HG02840 (cell line): ENCODE data around the gene SLC16A9.

Experiments used
- ATAC-seq: cut with Tn5 transposase; IDR thresholded peaks from one replicate; pipeline ENCODE4 v1.9.1; 2021; ENCODE audit warnings: mild to moderate bottlenecking, moderate library complexity, moderate number of reproducible peaks; ENCODE audit not compliant: unreplicated experiment, low FRiP score

Gene SLC16A9

DNA sequence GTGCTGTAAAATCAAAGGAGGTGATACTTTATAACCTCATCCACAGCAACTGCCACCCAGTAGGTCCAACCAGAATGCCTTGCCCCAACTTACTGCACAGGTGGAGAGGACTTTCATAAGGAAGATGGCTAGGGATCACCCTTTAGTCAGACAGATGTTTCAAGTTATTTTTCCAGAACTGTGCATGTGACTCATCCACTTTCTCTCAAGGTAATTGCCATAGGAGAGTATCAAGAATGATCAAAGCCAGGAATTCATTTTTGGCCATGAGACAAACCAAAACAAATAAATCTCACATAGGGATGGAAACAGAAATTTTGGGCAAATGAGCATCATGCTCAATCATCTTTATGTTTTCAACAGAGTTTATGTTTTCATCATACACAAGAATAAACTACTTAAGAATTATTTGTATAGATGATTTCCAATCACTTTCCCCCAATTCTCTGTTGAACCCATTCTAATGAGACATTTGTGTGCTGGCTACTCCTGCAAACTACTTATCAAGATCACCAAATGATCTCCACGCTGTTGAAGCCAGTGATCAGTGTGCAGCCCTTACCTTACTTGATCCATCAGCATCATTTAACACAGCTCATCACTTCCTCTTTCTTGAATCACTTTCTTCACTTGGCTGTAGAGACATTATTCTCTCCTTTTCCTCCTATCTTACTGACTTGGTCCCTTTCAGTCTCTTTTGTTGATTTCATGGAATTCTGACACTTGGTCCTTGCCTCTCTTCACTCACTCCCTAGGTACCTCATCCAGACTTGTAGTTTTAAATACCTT lies 74.0 kb downstream of the SLC16A9 start:
- no peak for ATAC-seq

DNA sequence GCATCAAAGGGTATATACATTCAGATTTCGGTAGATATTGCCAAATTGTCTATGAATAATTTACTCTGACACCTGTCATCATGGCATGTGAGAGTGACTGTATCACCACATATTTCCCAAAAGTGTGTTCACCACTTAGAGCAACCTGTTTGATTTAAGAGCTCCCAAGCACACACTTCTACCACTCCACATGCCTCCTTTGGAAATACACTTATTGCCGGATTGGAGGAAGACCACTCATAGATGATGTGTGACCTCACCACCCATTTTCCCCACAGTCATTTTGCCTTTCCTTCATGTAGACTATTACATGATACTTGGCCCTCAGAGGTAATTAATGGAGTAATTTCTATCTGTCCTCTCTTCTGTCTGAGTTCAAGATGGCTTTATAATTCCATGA lies 75.5 kb downstream of the SLC16A9 start:
- no peak for ATAC-seq

DNA sequence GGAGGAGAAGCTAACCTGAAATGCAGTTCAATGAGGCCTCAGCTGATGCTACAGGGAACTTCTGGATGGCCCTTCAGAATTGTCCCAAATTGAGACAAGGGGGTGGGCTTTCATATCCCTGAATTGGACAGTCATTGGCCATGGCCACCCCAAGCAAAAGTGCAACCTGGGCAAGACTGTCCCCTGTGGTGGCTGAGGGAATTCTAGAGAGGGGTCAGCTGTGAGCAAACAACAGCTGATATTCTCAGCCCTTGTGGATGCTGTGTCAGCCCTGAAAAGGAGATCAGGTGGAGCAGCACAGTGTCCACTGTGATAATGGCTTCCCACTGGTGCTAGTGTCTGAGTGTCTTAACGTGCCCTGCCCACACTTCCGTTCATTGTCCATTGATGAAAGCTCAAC lies 76.6 kb downstream of the SLC16A9 start:
- no peak for ATAC-seq

- ATAC-seq, result no peak
These were observed 77.5 kb downstream of the SLC16A9 start for GRCh38 chr10:59631882-59632807.

- ATAC-seq, result no peak
These were observed 78.4 kb downstream of the SLC16A9 start for GRCh38 chr10:59631237-59631636.

DNA sequence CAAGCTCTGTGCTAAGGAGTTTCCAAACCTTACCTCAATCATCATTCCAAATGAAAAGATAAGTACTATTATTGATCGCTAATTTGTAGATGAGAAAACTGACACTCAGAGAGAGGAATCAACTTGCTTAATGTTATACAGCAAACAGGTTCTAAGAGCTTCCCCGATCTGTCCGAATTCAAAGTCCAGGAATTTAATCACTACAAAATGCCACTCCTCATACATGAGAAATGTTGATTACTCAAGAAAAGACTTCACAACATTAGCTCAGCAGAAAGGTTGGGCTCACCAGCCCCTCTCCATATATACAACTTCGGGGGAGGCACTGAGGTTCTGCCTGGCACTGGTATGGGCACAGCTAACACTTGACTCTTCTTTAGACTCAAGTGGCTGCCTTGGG lies 80.7 kb downstream of the SLC16A9 start:
- no peak for ATAC-seq

GRCh38 chr10:59628456-59628855 lies 81.2 kb downstream of the SLC16A9 start:
- ATAC-seq, result no peak

DNA sequence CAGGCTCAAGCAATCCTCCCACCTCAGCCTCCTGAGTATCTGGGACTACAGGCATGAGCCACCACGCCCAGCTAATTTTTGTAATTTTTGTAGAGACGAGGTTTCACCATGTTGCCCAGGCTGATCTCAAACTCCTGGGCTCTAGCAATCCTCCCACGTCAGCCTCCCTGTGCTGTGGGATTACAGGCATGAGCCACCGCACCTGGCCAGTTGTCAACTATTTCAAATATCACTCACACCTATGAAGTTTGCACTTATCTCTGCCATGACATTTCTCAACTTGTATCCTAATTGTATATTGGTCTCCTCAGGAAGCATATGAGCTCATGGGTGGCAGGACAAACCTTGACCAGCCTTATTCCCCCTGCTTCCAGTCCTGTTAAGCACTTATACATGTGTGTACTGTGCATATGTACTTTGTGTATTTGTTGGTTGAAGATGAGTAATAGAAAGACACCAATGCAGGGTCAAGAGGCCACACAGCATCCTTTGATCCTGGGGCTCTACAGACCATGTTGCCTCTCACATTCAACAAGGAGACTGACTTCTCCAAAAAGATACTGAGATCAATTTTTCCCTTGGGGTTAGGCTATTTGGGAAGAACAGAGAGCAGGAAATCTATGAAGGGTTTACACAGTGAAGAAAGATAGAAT lies 82.2 kb downstream of the SLC16A9 start:
- ATAC-seq, result no peak

DNA sequence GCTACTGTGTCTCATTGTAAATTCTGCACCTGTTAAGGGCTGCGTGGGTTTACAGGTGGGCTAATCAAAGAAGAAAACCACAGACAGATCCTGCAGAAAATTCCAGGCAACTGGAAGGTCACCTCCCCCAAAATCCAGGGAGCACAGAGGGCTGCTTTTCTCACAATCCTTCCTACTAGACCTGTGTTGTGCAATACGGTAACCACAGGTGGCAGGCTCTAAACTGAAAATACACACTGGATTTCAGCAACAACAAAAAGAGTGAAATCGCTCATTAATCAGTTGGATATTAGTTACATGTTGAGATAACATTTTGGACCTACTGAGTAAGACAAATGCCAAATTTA lies 83.2 kb downstream of the SLC16A9 start:
- ATAC-seq, result no peak

GRCh38 chr10:59625721-59626522 lies 83.7 kb downstream of the SLC16A9 start:
- peak; percentile 86 for ATAC-seq

- no peak for ATAC-seq
These were observed 84.7 kb downstream of the SLC16A9 start for GRCh38 chr10:59624951-59625350.

DNA sequence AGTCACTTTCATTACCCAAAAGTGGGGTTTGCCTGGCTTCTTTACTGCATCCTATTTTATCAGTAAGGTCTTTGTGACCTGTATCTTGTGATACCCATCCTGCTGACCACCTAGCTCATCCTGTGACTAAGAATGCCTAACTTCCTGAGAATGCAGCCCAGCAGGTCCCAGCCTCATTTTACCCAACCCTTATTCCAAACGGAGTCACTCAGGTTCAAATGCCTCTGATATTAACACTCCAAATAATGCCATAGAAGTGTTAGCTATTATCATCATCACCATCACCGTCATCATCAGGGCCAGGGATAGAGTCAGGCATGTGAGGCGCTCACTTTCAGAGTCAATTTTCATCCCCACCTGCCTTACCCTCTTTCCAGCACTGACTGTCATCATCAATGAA lies 85.5 kb downstream of the SLC16A9 start:
- no peak for ATAC-seq

DNA sequence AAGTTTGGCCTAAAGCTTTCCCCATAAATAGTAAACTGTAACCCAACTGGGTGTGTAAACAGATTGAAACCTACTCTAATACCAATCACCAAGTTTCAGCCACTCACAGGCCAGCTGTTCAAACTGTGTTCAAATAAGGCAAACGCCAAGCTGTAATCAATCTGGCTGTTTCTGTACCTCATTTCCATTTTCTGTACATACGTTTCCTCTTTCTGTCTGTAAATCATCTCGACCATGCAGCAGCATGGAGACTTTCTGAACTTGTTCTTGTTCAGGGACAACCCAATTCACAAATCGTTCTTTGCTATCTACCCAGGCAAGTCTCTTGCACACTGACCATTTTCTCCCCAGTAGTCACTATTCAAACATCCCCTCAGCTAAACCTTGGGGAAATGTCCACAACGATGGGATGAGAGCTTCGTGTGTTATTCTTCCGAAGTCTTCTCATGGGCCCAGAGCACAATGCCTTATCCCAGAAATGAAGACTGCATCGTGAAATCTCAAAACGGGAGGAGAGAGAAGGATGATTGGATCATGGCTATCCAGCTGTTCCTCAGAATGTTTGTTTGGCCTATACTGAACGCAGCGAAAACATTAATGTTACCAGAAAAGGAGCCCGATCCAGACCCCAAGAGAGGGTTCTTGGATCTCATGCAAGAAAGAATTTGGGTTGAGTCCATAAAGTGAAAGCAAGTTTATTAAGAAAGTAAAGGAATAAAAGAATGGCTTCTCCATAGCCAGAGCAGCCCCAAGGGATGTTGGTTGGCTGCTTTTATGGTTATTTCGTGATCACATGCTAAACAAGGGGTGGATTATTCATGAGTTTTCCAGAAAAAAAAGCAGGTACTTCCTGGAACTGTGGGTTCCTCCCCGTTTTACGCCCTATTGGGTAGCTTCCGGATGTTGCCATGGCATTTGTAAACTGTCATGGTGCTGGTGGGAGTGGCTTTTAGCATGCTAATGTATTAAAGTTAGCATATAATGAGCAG lies 86.2 kb downstream of the SLC16A9 start:
- no peak for ATAC-seq

DNA sequence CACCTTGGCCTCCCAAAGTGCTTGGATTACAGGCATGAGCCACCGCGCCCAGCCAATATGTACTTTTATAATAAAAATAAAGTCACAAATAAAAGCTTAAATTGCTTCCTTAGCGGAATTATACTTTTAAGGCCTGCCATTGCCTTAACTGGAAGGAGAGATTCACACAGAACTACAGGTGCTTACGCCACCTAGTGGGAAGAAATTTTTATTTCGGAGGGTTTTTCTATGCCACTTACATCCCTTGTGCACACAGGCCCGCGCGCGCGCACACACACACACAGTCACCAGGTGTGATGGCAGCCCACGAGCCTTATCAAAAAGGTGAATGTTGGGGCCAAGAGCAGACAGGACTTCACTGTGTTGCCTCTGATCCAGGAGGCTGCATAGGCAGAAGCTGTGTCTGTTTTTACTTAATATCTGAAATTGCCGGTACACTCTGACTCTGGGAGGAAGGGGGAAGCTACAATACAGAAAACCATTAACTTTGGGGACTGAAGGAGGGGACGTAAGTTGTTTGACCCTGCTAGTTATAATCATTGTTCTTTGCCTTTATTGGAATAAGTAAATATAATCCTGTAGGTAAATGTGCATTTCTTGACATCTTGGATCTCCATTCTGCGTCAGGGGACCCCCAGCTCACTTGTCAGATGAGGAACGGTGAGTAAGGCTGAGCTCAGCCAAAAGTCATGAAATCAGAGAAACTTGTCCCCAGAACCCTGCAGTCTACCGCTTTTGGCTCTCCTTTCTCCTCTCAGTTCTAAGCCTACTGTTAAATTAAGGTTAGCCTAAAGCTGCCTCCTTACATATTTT lies 87.1 kb downstream of the SLC16A9 start:
- ATAC-seq, result no peak

- ATAC-seq, result no peak
These were observed 87.9 kb downstream of the SLC16A9 start for GRCh38 chr10:59621771-59622170.

GRCh38 chr10:59618666-59619065 lies 91.0 kb downstream of the SLC16A9 start:
- no peak for ATAC-seq

- no peak for ATAC-seq
These were observed 91.7 kb downstream of the SLC16A9 start for GRCh38 chr10:59617996-59618395.

DNA sequence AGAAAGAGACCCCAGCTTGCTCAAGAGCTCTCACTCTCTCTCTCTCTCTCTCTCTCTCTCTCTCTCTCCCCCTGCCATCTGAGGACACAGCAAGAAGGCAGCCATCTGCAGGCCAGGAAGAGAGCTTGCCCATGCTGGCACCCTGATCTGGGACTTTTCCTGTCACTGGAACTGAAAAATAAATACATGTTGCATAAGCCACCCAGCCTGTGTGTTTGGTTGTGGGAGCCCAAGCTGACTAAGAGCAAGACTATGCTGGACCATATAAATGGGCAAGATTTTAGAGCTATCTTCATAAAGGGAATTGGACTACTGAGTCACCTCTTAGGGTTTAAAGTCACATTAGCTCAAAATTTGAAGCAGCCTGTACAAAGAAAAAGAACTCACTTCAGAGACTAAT lies 98.6 kb downstream of the SLC16A9 start:
- no peak for ATAC-seq
